DND-41 (cell line): ENCODE measurements around the gene DGAT2L6.

Source experiments
- CTCF ChIP-seq: IDR thresholded peaks from 2 replicates; pipeline ENCODE4 v1.5.1; 2012; ENCODE audit warnings: borderline replicate concordance, low read length, moderate library complexity, mild to moderate bottlenecking; ENCODE audit not compliant: poor library complexity, severe bottlenecking; ENCODE audit errors: extremely low read depth
- EZH2 ChIP-seq: IDR thresholded peaks from 3 replicates; pipeline ENCODE4 v1.6.1; 2012; ENCODE audit warnings: borderline replicate concordance, low read depth, mild to moderate bottlenecking, moderate library complexity, low read length, inconsistent platforms; ENCODE audit not compliant: severe bottlenecking

- TF ChIP-seq CTCF (no peak), EZH2 (no peak)
These were observed 42.9 kb downstream of the DGAT2L6 start for GRCh38 chrX:70219938-70220764.
